K562 (cell line): ENCODE measurements around the gene KIF26A. TPM values are rescaled to one million over a fixed set of nuclear protein-coding genes. Genes with fewer than 3 reads are reported as not detected.

Experiments
- DDX20 ChIP-seq: fragments of 450-650 bp; IDR thresholded peaks from 2 replicates; pipeline ENCODE4 v1.6.1; 2016; ENCODE audit warnings: missing genetic modification characterization, low read depth, mild to moderate bottlenecking, missing compliant biosample characterization, moderate library complexity
- ILK ChIP-seq: fragments of 450-650 bp; IDR thresholded peaks from 2 replicates; pipeline ENCODE4 v1.6.1; 2016; ENCODE audit warnings: missing genetic modification characterization, low read depth, mild to moderate bottlenecking, missing compliant biosample characterization, moderate library complexity, borderline replicate concordance
- ZNF282 ChIP-seq: sonication (generic); formaldehyde crosslinking; IDR thresholded peaks from 2 replicates; pipeline ENCODE4 v1.8.1; 2023; ENCODE audit warnings: missing genetic modification reagents
- ZNF408 ChIP-seq: fragments of 250-450 bp; sonication (Bioruptor Pico); IDR thresholded peaks from 2 replicates; pipeline ENCODE4 v1.4.0; 2020; ENCODE audit warnings: low read depth, mild to moderate bottlenecking, moderate library complexity
- polyA plus RNA-seq, 8 experiments: library from polyadenylated mRNA; depleted of rRNA in 4 of 8; stranded (reverse) in 5 of 8; unstranded in 3 of 8; fragments of >200 nt; fragmentation: Nextera tagmentation in 2 of 8; fragmentation: Illumina TruSeq in 1 of 8; extraction: Ambion mirVana in 2 of 8; extraction: Trizol in 1 of 8; gene quantifications; 2 replicates each; pipeline versions ENCODE4 v1.2.1 to v1.2.3, GENCODE V29; 2011 to 2014; ENCODE audit warnings: inconsistent platforms in 1 of 8, missing spikeins in 1 of 8
- total RNA-seq, 7 experiments: library from RNA; depleted of rRNA in 6 of 7; stranded (reverse); fragments of >200 nt in 6 of 7; fragmentation: Illumina TruSeq in 2 of 7; extraction: Trizol in 2 of 7; gene quantifications; 2 replicates each; pipeline versions ENCODE4 v1.2.1 to v1.2.3, GENCODE V29; 2011 to 2021; ENCODE audit warnings: low replicate concordance in 1 of 7
- TF ChIP-seq, protein P1 (sequence below): fragments of 250-450 bp; sonication (Bioruptor Pico); IDR thresholded peaks from 2 replicates; pipeline ENCODE4 v1.4.0; 2020; ENCODE audit warnings: mild to moderate bottlenecking, moderate library complexity

Gene KIF26A
- total and polyA plus RNA-seq, 9 of the 15 experiments (the other 6 are each of a cell fraction or from before 2014, with no cell fraction given): 0.04 TPM; not detected in 8

DNA sequence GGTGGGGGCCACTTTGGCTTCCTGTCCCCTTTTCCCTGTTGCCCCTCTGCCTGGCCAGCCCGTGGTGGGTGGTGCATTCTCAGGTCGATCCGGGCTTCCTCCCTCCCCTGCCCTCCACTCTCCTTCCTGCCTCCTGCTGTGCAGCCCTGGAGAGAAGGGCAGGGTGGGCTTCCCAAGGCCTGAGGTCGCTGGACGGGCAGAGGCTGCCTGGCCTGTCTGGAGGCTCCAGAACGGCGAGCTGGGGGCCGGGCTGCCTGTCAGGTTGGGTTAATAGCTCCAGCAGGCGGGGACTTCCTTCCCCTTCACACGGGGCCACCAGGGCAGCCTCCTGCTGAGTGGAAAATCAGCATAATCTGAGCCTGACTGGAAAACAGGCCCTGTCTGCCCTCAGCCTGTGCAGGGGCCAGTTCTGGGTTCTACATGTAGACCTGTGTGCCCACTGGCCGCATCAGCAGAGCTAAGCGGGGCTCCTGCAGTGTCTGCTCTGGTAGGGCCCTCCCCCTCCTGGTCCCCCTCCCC is 11.3 kb downstream of the KIF26A start (continued):
- TF ChIP-seq, protein P1, sequence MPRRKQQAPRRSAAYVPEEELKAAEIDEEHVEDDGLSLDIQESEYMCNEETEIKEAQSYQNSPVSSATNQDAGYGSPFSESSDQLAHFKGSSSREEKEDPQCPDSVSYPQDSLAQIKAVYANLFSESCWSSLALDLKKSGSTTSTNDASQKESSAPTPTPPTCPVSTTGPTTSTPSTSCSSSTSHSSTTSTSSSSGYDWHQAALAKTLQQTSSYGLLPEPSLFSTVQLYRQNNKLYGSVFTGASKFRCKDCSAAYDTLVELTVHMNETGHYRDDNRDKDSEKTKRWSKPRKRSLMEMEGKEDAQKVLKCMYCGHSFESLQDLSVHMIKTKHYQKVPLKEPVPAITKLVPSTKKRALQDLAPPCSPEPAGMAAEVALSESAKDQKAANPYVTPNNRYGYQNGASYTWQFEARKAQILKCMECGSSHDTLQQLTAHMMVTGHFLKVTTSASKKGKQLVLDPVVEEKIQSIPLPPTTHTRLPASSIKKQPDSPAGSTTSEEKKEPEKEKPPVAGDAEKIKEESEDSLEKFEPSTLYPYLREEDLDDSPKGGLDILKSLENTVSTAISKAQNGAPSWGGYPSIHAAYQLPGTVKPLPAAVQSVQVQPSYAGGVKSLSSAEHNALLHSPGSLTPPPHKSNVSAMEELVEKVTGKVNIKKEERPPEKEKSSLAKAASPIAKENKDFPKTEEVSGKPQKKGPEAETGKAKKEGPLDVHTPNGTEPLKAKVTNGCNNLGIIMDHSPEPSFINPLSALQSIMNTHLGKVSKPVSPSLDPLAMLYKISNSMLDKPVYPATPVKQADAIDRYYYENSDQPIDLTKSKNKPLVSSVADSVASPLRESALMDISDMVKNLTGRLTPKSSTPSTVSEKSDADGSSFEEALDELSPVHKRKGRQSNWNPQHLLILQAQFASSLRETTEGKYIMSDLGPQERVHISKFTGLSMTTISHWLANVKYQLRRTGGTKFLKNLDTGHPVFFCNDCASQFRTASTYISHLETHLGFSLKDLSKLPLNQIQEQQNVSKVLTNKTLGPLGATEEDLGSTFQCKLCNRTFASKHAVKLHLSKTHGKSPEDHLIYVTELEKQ (CRISPR knock-in tag): no peak
- no peak for TF ChIP-seq DDX20 (tag)
- no peak for TF ChIP-seq ZNF408 (CRISPR knock-in tag)
- no peak for TF ChIP-seq ILK (tag)
- no peak for TF ChIP-seq ZNF282 (CRISPR knock-in tag)
